Heart left ventricle (tissue), 16 donors: ENCODE measurements around the gene BIRC3. TPM values are rescaled to one million over a fixed set of nuclear protein-coding genes. Genes with fewer than 3 reads are reported as not detected.
A peak's percentile ranks its signal among the peaks of the same experiment; 100 is the strongest.

ENCODE experiments used
- ATAC-seq, 4 donors: fragments of 200-7000 bp; cut with Tn5 transposase; one replicate each; pipeline ENCODE4 v1.9.1; 2020 to 2022; ENCODE audit warnings: moderate library complexity in 4 of 4, mild to moderate bottlenecking in 3 of 4, moderate number of reproducible peaks in 1 of 4
- DNase-seq, 5 donors: peaks; one replicate each; pipeline ENCODE4 v3.0.0-alpha.2; 2020
- H3K27ac ChIP-seq, 12 donors: fragments of 200-600 bp; sonication (generic) in 4 of 12; one replicate each; pipeline versions ENCODE4 v1.5.0 to v1.8.0; 2016 to 2022; ENCODE audit warnings: mild to moderate bottlenecking in 2 of 12
- H3K27me3 ChIP-seq, 9 donors: fragments of 200-600 bp; sonication (generic) in 2 of 9; one replicate each; pipeline versions ENCODE4 v1.5.1 to v1.8.0; 2016 to 2022; ENCODE audit warnings: mild to moderate bottlenecking in 3 of 9
- H3K36me3 ChIP-seq, 9 donors: fragments of 200-600 bp; sonication (generic) in 2 of 9; one replicate each; pipeline versions ENCODE4 v1.5.0 to v1.8.0; 2018 to 2022; ENCODE audit warnings: mild to moderate bottlenecking in 2 of 9
- H3K4me1 ChIP-seq, 12 donors: fragments of 200-600 bp; sonication (generic) in 4 of 12; one replicate each; pipeline versions ENCODE4 v1.5.0 to v1.8.0; 2016 to 2022; ENCODE audit warnings: mild to moderate bottlenecking in 3 of 12
- H3K4me3 ChIP-seq, 12 donors: fragments of 200-600 bp; sonication (generic) in 4 of 12; one replicate each; pipeline versions ENCODE4 v1.5.0 to v1.8.0; 2017 to 2022; ENCODE audit warnings: mild to moderate bottlenecking in 9 of 12, moderate library complexity in 4 of 12
- H3K9me3 ChIP-seq, 12 donors: fragments of 200-600 bp; sonication (generic) in 4 of 12; one replicate each; pipeline versions ENCODE4 v1.5.0 to v1.8.0; 2016 to 2022; ENCODE audit warnings: mild to moderate bottlenecking in 1 of 12
- CTCF ChIP-seq, 12 donors: fragments of 200-600 bp; sonication (generic) in 4 of 12; IDR thresholded peaks; one replicate each; pipeline versions ENCODE4 v1.5.0 to v1.8.0; 2018 to 2022; ENCODE audit warnings: antibody characterized with exemption in 12 of 12, mild to moderate bottlenecking in 5 of 12
- POLR2A ChIP-seq, 2 donors: fragments of 450-650 bp; IDR thresholded peaks; one replicate each; pipeline ENCODE4 v1.6.1; 2017; ENCODE audit warnings: antibody characterized with exemption in 2 of 2, mild to moderate bottlenecking in 2 of 2, moderate library complexity in 2 of 2
- WGBS, 4 donors: extraction: QIAGEN DNeasy Blood & Tissue Kit in 2 of 4; methylation state at CpG; one replicate each; pipeline versions ENCODE4 v1.1.5 to v1.1.7; 2013 to 2018; 5-methylcytosine and 5-hydroxymethylcytosine counted together
- intact Hi-C, 10 donors: fragments of 100-400 bp; cut with DNase I; formaldehyde crosslinking; loops; one replicate each; pipeline versions ENCODE4 v1.11.1 to v1.14.2; 2022
- polyA plus RNA-seq, 2 donors: library from polyadenylated mRNA; stranded (reverse); fragments of 200-250 nt; gene quantifications; one replicate each; pipeline ENCODE4 v1.2.3, GENCODE V29; 2013
- total RNA-seq, 9 donors: library from RNA; depleted of rRNA in 2 of 9; stranded (reverse); fragments of >200 nt in 2 of 9; fragmentation: NEBNext Ultra II Directional in 3 of 9; extraction: Animal tissue kit (Norgen Biotek cat#: 25700) in 3 of 9; gene quantifications; one replicate each; pipeline versions ENCODE4 v1.1.0 to v1.2.4, GENCODE V29; 2016 to 2023
- donor health status: ischemic (EF 13 %, LVEDD 7.1; RV severe dilation, severe dysfunction).
- donor health status: healthy with polysubstance abuse.
- donor health status: DM: no; HTN: yes; CAD: no.
- donor health status: DM: no; HTN: no; CAD: no.
- donor health status: ischemic (EF 25% LVEDD 6.9; RV normal size, moderate dysfunction).
- donor health status: ischemic (EF 25% LVEDD 5.7; RV mildly dilated, moderate dysfunction).
- donor health status: healthy.
- donor health status: DM: yes; HTN: yes; CAD: no.
- donor health status: ischemic (EF 35%, LVEDD 5.7; RV mildly dilated, moderate dysfunction).
- donor health status: nonischemic (EF 11% LVEDD 7.7; RV severe dilation, severe dysfunction).
- donor health status: DM: yes; HTN: yes; CAD: no.
- donor health status: PGD.
- donor health status: ischemic (EF 29% LVEDD 5.4; RV normal size, mild dysfunction).
- donor health status: nonischemic (EF 23%, LVEDD 6.1; RV moderate dilation, normal function).

Gene BIRC3
- total and polyA plus RNA-seq, 11 donors = 1.6 to 21.1 (median 3.5) TPM

GRCh38 chr11:102319544-102319943, 2.3 kb downstream of the BIRC3 start:
- Histone ChIP-seq H3K27ac (peak overlapping the region in 2 of 12 donors; percentile 64 to 90), H3K9me3 (no peaks in the 10 kb centered on the region), H3K36me3 (peaks cover 0 to 14% (median 0%) of the 10 kb centered on the region in 9 donors), H3K4me1 (peaks cover 0 to 67% (median 4%) of the 10 kb centered on the region in 12 donors), H3K27me3 (no peaks in the 10 kb centered on the region), H3K4me3 (peak overlapping the region in 1 of 12 donors; percentile 72)
- TF ChIP-seq CTCF (IDR thresholded peaks at IDR 0.05) (no peak), POLR2A (IDR thresholded peaks at IDR 0.05) (no peak)
- 79 to 91% (median 90%) methylated on average over 2 of the region's 2 CpGs for WGBS, 4 donors
- DNase-seq (no peak), ATAC-seq (no peak)
- intact Hi-C loops = no loop called here

- peak overlapping the region in 1 of 12 donors; percentile 72 for H3K4me3 ChIP-seq
- intact Hi-C loops = no loop called here
- peaks cover 0 to 64% (median 4%) of the 10 kb centered on the region in 12 donors for H3K4me1 ChIP-seq
- no peak for DNase-seq
- H3K27ac ChIP-seq = peak overlapping the region in 7 of 12 donors; percentile 18 to 90 (median 59)
- no peak for ATAC-seq
- peaks cover 0 to 20% (median 0%) of the 10 kb centered on the region in 9 donors for H3K36me3 ChIP-seq
- no peak for TF ChIP-seq CTCF (IDR thresholded peaks at IDR 0.05)
- no peak for TF ChIP-seq POLR2A (IDR thresholded peaks at IDR 0.05)
- no peaks in the 10 kb centered on the region for H3K27me3 ChIP-seq
- no peaks in the 10 kb centered on the region for H3K9me3 ChIP-seq
Observed at GRCh38 chr11:102320188-102320587, 2.9 kb downstream of the BIRC3 start.

GRCh38 chr11:102320679-102321078, 3.4 kb downstream of the BIRC3 start:
- H3K4me1 ChIP-seq = peaks cover 0 to 64% (median 4%) of the 10 kb centered on the region in 12 donors
- H3K27ac ChIP-seq = peak overlapping the region in 6 of 12 donors; percentile 18 to 90 (median 62)
- no peak for TF ChIP-seq CTCF (IDR thresholded peaks at IDR 0.05)

GRCh38 chr11:102322560-102322959, 5.3 kb downstream of the BIRC3 start:
- 55 to 64% (median 60%) methylated on average over 2 of the region's 2 CpGs for WGBS, 4 donors
- Histone ChIP-seq H3K27ac (no peak overlapping the region), H3K9me3 (no peaks in the 10 kb centered on the region), H3K4me3 (peak overlapping the region in 1 of 12 donors; percentile 72), H3K36me3 (peaks cover 0 to 43% (median 7%) of the 10 kb centered on the region in 9 donors), H3K27me3 (no peaks in the 10 kb centered on the region), H3K4me1 (peaks cover 0 to 55% (median 0%) of the 10 kb centered on the region in 12 donors)
- DNase-seq (no peak), ATAC-seq (no peak)
- TF ChIP-seq POLR2A (IDR thresholded peaks at IDR 0.05) = no peak
- TF ChIP-seq CTCF (IDR thresholded peaks at IDR 0.05) = no peak
- intact Hi-C loops = no loop called here

More at GRCh38 chr11:102320679-102321078, 3.4 kb downstream of the BIRC3 start:
- no peaks in the 10 kb centered on the region for H3K9me3 ChIP-seq
- DNase-seq = no peak
- peak; percentile 38 to 80 (median 72) for ATAC-seq
- H3K36me3 ChIP-seq = peaks cover 0 to 24% (median 0%) of the 10 kb centered on the region in 9 donors
- H3K4me3 ChIP-seq = peak overlapping the region in 1 of 12 donors; percentile 72
- no peaks in the 10 kb centered on the region for H3K27me3 ChIP-seq
- intact Hi-C loops = no loop called here
